PC-3 (cell line): ENCODE measurements around the gene HIF1AN. TPM values are rescaled to one million over a fixed set of nuclear protein-coding genes. Genes with fewer than 3 reads are reported as not detected.
A peak's percentile ranks its signal among the peaks of the same experiment; 100 is the strongest.

Experiments used
- ATAC-seq: fragments of 200-7000 bp; cut with Tn5 transposase; 2 replicates; pipeline ENCODE4 v1.9.1; 2020; ENCODE audit warnings: mild to moderate bottlenecking, moderate library complexity
- BruUV-seq: library from RNA; stranded (reverse); fragments of 400-500 nt; replicated peaks from 2 replicates; lab custom pipeline; 2021; lab: Mats Ljungman, UMichigan
- CTCF ChIA-PET: fragments of 300-600 bp; sonication (Branson Sonifier 250); formaldehyde crosslinking; loops from one replicate; lab custom pipeline; 2022; ENCODE audit warnings: antibody characterized with exemption; lab: Charles Lee
- POLR2A ChIA-PET: fragments of 300-600 bp; sonication (Branson Sonifier 250); formaldehyde crosslinking; loops from one replicate; lab custom pipeline; 2022; ENCODE audit warnings: antibody characterized with exemption; ENCODE audit not compliant: unreplicated experiment; lab: Charles Lee
- DNase-seq: peaks from one replicate; pipeline ENCODE4 v3.0.0-alpha.2; 2015
- H2AFZ ChIP-seq: fragments of 300-600 bp; sonication (generic); 2 replicates; pipeline ENCODE4 v1.6.0; 2016; ENCODE audit warnings: antibody characterized with exemption, low read length
- H3F3A ChIP-seq: fragments of 300-600 bp; sonication (generic); one replicate; pipeline ENCODE4 v1.6.0; 2017; ENCODE audit warnings: antibody characterized with exemption, low read length, control low read depth, mild to moderate bottlenecking; ENCODE audit not compliant: unreplicated experiment
- H3K27ac ChIP-seq: fragments of 300-600 bp; sonication (generic); 2 replicates; pipeline ENCODE4 v1.5.1; 2016; ENCODE audit warnings: mild to moderate bottlenecking, low read length
- H3K27me3 ChIP-seq: fragments of 300-600 bp; sonication (generic); 2 replicates; pipeline ENCODE4 v1.6.1; 2016; ENCODE audit warnings: low read length, mixed read lengths
- H3K36me3 ChIP-seq: fragments of 300-600 bp; sonication (generic); 2 replicates; pipeline ENCODE4 v1.6.1; 2016; ENCODE audit warnings: low read depth, mixed run types, low read length, mixed read lengths
- H3K4me1 ChIP-seq: fragments of 300-600 bp; sonication (generic); 2 replicates; pipeline ENCODE4 v1.5.1; 2016; ENCODE audit warnings: low read length; ENCODE audit not compliant: insufficient read depth
- H3K4me2 ChIP-seq: fragments of 300-600 bp; sonication (generic); 2 replicates; pipeline ENCODE4 v1.6.0; 2016; ENCODE audit warnings: low read length
- H3K4me3 ChIP-seq: fragments of 300-600 bp; sonication (generic); 2 replicates; pipeline ENCODE4 v1.5.1; 2016; ENCODE audit warnings: mild to moderate bottlenecking, low read length, mixed read lengths
- H3K79me2 ChIP-seq: fragments of 300-600 bp; sonication (generic); 2 replicates; pipeline ENCODE4 v1.6.1; 2017; ENCODE audit warnings: low read length, mixed read lengths
- H3K9ac ChIP-seq: fragments of 300-600 bp; sonication (generic); 2 replicates; pipeline ENCODE4 v1.6.0; 2016; ENCODE audit warnings: mild to moderate bottlenecking, low read length
- H3K9me2 ChIP-seq: fragments of 300-600 bp; sonication (generic); replicated peaks from 2 replicates; pipeline ENCODE4 v1.6.1; 2016; ENCODE audit warnings: mixed run types, low read length, mixed read lengths
- H3K9me3 ChIP-seq: fragments of 300-600 bp; sonication (generic); 2 replicates; pipeline ENCODE4 v1.6.1; 2016; ENCODE audit warnings: low read length, mixed read lengths
- H4K20me1 ChIP-seq: fragments of 300-600 bp; sonication (generic); 2 replicates; pipeline ENCODE4 v1.6.1; 2016; ENCODE audit warnings: low read length, mixed read lengths
- EZH2 ChIP-seq: fragments of 300-600 bp; sonication (generic); IDR thresholded peaks from one replicate; pipeline ENCODE4 v1.6.1; 2017; ENCODE audit warnings: antibody characterized with exemption, mild to moderate bottlenecking, low read length; ENCODE audit not compliant: unreplicated experiment
- EZH2phosphoT487 ChIP-seq: fragments of 300-600 bp; sonication (generic); IDR thresholded peaks from 2 replicates; pipeline ENCODE4 v1.6.1; 2018; ENCODE audit warnings: mild to moderate bottlenecking, antibody characterized with exemption, low read length, borderline replicate concordance
- intact Hi-C: fragments of 100-400 bp; cut with micrococcal nuclease; formaldehyde crosslinking; loops from 2 replicates; pipeline ENCODE4 v1.9.0; 2023
- total RNA-seq: library from RNA; depleted of rRNA; stranded (reverse); fragments of >200 nt; gene quantifications from 2 replicates; pipeline ENCODE4 v1.2.3, GENCODE V29; 2014
- TF ChIP-seq, protein P1 (sequence below): fragments of 300-600 bp; sonication (generic); conservative IDR thresholded peaks from 2 replicates; pipeline ENCODE4 v1.5.1; 2017; ENCODE audit warnings: antibody characterized with exemption, low read depth, mild to moderate bottlenecking, low read length

HIF1AN gene
- total RNA-seq, 1 experiment from 2014 or later: 4.5 TPM

DNA sequence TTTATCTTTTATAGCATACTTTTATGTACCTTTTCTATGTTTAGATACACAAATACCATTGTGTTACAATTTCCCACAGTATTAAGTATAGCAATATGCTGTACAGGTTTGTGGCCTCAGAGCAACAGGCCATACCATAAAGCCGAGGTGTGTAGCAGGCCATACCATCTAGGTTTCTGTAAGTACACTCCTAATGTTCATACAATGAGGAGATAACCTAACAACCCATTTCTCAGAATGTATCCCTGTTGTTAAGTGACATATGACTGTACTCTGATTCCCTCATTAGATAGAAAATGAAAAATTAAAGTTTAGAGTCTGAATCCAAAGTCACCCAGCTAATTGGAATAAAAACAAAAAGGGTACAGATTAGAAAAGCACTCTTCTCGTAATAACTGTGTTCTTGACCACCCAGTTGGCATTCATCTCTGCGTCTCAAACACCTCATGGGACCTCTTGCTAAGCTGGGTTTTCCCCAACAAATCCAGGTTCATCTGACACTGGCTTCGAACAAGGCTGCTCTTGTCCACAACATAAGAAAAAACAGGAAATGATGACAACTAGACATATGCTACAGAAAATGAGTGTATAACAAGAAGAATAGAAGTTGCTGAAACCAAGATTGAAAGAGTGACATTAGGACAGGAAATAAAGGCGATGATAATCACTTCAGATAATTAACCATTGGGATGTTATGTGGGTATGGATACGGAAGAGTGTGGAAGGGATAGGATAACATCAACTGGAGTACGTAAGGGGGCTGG, 7.4 kb upstream of the HIF1AN start:
- Histone ChIP-seq H3F3A (no peaks in the 10 kb centered on the region), H3K9ac (0 out of 2 replicates have a peak overlapping the region, but pooled peaks have one; percentile 94), H3K9me3 (no peaks in the 10 kb centered on the region), H3K9me2 (no peaks in the 10 kb centered on the region), H2AFZ (no peak overlapping the region), H4K20me1 (no peaks in the 10 kb centered on the region), H3K4me2 (peak overlapping the region; percentile 91), H3K4me1 (peaks cover 12% of the 10 kb centered on the region), H3K79me2 (peaks cover 34% of the 10 kb centered on the region), H3K36me3 (peaks cover 10% of the 10 kb centered on the region), H3K27ac (no peak overlapping the region), H3K4me3 (peak overlapping the region; percentile 99), H3K27me3 (no peaks in the 10 kb centered on the region)
- ChIA-PET CTCF (no interaction called here), POLR2A (no interaction called here)
- TF ChIP-seq EZH2phosphoT487: no peak
- no peak for TF ChIP-seq EZH2
- TF ChIP-seq, protein P1, sequence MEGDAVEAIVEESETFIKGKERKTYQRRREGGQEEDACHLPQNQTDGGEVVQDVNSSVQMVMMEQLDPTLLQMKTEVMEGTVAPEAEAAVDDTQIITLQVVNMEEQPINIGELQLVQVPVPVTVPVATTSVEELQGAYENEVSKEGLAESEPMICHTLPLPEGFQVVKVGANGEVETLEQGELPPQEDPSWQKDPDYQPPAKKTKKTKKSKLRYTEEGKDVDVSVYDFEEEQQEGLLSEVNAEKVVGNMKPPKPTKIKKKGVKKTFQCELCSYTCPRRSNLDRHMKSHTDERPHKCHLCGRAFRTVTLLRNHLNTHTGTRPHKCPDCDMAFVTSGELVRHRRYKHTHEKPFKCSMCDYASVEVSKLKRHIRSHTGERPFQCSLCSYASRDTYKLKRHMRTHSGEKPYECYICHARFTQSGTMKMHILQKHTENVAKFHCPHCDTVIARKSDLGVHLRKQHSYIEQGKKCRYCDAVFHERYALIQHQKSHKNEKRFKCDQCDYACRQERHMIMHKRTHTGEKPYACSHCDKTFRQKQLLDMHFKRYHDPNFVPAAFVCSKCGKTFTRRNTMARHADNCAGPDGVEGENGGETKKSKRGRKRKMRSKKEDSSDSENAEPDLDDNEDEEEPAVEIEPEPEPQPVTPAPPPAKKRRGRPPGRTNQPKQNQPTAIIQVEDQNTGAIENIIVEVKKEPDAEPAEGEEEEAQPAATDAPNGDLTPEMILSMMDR: no peak
- no peak for DNase-seq
- intact Hi-C loops: no loop called here
- BruUV-seq: TSS peak; percentile 49
- no peak for ATAC-seq

DNA sequence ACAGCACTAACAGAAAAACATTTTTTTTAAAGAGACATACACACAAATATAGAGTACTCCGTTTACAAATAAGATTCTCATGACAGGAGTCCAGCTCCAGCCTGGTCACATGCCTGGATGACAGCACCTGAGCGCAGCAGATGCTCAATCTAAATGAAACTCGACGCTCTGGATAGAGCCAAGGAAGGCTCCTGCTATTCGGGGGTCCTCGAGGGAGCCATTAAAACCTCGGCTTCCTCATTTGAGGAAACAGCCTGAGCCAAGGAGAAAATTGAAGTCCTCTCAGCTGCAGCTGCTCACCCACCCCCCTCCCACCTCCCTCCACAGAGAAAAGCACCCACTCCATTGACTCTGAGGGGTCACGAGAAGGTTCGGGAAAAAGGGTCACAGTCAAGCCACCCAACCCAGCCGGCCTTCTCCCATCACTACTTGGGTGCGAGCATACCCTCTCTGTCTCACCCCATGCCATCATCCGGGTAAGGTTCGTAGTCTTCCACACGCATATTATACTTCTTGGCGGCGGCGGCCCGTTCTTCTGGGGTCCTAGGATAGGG, 6.7 kb upstream of the HIF1AN start:
- no peak overlapping the region; the same call in 1 of the 2 replicates for H3K27ac ChIP-seq
- TF ChIP-seq, protein P1: no peak
- TF ChIP-seq EZH2 (no peak), EZH2phosphoT487 (no peak)
- H3K4me2 ChIP-seq: peak overlapping the region; percentile 91
- H3K9me3 ChIP-seq: no peaks in the 10 kb centered on the region
- H3K27me3 ChIP-seq: no peaks in the 10 kb centered on the region
- no peaks in the 10 kb centered on the region for H3K9me2 ChIP-seq
- POLR2A ChIA-PET: no interaction called here
- peak overlapping the region; percentile 99 for H3K4me3 ChIP-seq
- H3K9ac ChIP-seq: peak overlapping the region; percentile 94
- H3K79me2 ChIP-seq: peaks cover 34% of the 10 kb centered on the region
- DNase-seq (no peak), ATAC-seq (peak; percentile 46)
- peaks cover 10% of the 10 kb centered on the region for H3K4me1 ChIP-seq
- H4K20me1 ChIP-seq: no peaks in the 10 kb centered on the region
- CTCF ChIA-PET: no interaction called here
- intact Hi-C loops: no loop called here
- no TSS peak for BruUV-seq
- H3K36me3 ChIP-seq: peaks cover 10% of the 10 kb centered on the region
- peak overlapping the region; percentile 100 for H2AFZ ChIP-seq
- H3F3A ChIP-seq: no peaks in the 10 kb centered on the region
